ENCODE measurements around the gene MYDGF.

The MYDGF gene

DNA sequence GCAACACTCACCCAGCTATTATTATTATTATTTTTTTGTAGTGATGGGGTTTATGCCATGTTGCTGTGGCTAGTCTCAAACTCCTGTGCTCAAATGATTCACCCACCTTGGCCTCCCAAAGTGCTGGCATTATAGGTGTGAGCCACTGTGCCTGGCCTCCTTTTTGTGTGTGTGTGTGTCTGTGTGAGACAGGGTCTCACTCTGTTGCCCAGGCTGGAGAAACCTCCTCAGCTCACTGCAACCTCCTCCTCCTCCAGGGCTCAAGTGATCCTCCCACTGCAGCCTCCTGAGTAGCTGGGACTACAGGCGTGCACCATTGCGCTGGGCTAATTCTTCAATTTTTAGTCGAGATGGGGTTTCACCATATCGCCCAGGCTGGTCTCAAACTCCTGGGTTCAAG lies 3.6 kb upstream of the MYDGF start:
- DNase-seq, result no peak

DNA sequence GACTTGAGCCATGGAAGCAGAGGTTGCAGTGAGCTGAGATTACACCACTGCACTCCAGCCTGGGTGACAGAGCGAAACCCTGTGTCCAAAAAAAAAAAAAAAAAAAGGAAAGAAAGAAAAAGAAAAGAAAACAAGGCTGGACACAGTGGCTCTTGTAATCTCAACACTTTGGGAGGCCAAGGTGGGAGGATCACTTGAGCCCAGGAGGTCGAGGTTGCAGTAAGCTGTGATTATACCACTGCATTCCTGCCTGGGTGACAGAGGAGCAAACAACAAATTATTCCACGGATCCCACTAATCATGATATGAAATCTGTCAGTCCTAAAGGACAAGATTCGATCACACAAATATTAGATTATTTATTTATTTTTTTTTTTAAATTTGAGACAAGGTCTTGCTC lies 3.1 kb upstream of the MYDGF start:
- no peak for DNase-seq

DNA sequence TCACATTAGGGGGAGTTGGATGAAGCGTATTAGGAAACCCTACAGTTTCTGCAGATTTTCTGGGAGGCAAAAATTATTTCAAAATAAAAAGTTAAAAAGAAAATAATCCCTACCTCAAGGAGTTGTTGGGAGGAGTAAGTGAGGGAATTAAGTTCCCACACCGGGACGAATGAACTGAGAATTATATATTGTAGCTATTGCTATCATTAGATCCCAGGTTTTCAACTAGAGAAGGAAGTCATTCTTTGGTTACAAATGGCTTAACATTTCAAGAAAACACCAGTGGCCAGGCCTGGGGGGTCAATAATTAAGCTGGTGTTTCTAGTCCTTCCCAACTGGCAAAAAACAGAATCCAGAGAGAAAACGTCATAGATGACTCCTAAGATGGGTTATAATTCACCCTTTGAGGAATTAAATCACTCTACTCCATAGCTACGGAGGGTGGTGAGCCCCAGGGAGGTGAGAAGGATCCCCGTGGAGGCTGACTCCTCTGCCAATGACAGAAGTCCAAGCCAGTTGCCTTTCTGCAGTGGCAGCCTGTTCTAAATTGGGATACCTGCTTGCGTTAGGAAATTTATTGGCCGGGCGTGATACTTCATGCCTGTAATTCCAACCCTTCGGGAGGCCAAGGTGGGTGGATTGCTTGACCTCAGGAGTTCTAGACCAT lies 1.2 kb upstream of the MYDGF start:
- no peak for DNase-seq

DNA sequence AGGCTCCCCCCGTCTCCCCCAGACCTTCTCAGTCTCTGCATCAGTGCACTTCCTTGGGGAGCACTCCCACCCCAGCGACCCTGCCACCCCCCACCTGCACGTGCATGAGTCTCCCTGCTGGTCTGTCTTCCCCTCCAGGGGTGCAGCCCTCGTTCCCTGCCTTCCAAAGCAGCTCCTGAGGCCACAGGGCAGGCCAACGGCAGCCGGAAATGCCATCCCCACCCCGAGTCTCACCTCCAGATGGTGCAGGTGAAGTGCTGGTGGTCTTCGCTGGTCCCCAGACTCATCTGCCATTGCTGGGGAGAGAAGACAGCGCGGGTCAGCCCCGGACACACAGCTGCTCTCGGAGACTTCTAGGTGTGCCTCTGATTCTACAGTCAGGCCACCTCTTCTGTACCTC lies 5.5 kb downstream of the MYDGF start:
- DNase-seq, result no peak

DNA sequence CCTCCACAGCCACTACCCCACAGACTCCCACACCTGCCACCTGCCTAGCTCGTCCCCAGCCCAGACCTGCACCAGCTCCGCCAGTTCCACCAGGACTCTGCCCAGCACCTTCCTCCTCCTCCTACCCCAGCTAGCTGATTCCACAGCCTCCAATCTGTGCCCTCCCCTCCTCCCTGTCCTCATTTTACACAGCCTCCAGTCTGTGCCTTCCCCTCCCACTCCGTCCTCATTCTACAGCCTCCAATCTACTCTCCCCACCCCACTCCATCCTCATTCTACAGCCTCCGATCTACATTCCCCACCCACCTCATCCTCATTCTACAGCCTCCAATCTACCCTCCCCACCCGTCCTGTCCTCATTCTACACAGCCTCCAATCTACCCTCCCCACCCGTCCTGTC lies 7.3 kb downstream of the MYDGF start:
- no peak for DNase-seq

DNA sequence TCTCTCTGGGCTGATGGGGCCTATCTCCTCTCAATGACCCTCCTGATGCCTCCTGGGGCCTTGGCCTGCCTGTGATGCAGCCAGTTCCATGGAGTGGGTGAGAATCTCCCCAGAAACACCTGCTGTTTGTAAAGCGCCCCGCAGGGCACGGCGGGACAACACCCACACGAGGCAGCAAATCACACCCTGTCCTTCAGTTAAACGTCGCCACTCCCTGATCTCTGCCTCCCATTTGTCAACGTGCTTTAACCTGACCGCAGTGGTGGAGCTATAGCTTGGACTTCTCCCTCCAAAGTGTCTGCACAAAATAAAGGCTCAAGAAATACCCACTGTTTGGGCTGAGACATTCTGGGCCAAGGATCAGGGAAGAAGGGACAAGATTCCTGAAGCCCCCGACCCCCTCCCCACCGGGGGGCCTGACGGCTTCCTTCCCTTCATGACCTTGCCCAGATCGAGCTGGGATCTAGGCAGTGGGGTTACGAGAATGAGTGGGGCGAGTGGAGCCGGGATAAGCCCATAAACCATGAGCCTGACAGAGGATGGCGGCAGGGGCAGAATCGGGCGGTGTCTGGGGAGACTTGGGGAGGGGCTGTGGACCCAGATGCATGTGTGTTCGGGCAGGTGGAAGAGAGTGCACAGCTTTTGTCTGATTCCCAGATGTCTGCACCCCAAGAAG lies 8.0 kb downstream of the MYDGF start:
- no peak for DNase-seq

DNA sequence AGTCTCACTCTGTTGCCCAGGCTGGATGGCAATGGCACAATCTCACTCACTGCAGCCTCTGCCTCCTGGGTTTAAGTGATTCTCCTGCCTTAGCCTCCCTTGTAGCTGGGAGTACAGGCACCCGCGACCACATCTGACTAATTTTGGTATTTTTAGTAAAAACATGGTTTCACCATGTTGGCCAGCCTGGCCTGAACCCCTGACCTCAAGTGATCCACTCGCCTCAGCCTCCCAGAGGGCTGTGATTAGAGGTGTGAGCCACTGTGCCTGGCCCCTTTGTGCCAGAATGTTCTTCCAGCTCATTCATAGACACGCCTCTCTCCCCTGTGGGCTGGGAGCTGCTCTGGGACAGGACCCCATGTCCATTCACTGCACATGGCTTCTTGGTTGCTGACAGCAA lies 9.1 kb downstream of the MYDGF start:
- no peak for DNase-seq

DNA sequence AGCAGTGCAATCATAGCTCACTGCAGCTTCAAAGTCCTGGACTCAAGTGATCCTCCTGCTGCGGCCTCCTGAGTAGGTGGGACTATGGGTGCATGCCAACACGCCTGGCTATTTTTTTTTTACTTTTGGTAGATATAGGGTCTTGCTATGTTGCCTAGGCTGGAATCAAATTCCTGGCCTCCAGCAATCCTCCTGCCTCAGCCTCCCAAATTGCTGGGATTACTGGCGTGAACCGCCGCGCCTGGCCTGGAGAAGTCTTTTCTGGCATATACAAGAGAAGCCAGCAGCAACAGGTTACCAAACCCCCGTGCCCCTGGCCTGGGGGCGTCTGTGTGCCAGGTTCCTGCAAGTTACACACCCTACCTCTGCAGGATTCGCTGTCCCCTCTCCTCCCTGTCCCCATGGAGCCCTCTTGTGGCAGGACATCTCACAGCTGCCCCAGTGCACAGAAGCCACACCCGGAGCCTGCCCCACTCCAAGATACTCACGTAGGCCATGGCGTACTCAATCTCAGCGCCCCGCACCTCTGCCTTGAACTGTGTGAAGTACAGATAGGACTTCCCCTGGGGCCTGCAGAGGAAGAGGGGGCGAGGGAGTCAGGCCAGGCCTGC lies 9.9 kb downstream of the MYDGF start:
- DNase-seq, result no peak

DNA sequence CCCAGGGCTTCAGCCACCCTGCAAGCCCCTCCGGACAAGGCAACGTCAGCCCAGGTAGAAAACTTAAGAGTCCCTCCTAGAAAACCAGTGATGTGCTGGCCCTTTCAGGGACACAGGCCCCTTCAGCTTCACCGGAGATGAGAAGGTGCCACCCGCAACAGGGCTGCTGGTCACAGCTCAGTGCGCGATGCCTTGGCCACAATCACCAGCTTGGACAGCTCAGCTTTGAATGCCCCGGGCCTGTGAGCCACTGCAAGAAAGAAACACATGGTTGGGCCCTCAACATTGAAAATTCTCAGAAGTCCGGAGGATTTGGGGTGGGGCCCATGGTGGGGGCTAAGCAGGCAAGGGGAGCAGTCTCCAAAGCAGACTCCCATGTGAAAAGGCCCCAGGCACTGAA lies 12.3 kb downstream of the MYDGF start:
- no peak for DNase-seq

DNA sequence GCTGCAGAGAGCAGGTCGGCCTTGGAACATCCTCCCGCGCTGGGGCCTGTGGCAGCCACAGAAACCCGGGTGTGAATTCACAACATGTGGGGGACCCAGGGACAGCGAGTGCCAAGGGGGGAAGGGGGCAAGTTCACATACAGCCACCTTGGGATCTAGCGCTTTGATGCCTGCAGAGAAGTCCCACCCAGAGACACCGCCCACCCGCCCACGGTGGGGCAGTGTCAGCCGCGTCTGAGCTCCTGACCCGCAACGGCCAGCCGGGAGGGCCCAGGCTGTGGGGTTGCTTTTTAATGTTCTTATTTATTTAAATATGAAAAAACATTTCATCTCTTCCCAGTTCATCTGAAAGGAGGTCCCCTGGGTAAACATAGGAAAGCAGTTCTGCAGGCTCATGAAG lies 12.9 kb downstream of the MYDGF start:
- DNase-seq, result no peak

DNA sequence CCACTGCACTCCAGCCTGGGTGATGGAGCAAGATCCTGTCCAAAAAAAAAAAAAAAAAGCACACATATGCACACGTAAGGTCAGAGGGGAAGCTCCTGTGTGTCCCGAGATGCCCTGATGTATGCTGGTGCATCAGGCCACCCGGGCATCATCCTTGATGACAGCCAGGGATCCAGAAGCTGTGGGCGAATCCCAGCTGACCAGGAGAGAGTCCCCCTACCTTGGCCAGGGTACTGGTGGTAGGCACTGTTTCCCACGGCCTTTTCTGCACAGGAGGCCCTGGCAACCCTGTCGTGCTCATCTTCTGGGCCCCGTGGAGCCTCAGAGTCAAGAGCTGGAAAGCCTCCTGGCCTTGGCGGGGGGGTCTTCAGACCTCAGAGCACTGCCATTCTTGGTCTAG lies 14.0 kb downstream of the MYDGF start:
- DNase-seq, result no peak

DNA sequence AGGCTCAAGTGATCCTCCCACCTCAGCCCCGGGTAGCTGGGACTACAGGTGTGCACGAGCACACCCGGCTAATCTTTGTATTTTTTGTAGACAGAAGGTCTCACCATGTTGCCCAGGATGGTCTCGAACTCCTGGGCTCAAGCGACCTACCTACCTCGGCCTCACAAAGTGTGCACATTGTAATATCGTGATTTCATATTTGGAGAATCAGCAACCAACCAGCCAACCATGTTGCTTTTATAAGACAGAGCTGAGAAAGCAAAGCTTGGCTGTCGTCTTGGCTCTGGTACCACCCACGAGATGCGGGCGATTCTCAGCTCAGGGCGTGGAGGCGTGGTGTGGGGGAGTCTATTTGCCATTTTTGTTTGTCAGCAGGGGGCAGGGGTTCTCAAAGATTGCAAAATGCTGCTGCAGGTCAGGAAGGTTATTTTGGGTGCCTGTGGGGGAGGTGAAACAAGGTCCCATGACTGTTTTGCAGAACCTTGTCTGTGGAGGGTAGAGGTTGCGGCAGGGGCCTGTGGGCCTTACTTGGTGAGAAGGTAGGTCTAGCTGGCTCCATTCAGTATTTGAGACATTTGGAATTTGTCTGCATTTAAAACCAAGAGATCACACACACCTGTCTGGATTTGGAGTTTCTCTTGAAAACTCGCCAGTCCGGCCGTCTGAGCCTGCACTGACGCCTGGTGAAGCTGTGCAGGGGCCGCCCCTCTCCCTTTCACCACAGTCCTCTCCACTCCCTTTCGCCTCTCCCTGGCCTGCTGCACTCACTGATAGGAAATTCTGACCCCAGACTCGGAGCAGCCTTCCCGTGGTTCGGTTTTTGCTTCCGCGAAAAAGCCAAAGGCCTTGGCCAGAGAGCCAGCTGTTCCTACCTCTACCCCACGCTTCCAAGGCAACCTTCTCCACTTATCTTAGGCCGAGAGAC lies 15.4 kb downstream of the MYDGF start:
- DNase-seq, result no peak

DNA sequence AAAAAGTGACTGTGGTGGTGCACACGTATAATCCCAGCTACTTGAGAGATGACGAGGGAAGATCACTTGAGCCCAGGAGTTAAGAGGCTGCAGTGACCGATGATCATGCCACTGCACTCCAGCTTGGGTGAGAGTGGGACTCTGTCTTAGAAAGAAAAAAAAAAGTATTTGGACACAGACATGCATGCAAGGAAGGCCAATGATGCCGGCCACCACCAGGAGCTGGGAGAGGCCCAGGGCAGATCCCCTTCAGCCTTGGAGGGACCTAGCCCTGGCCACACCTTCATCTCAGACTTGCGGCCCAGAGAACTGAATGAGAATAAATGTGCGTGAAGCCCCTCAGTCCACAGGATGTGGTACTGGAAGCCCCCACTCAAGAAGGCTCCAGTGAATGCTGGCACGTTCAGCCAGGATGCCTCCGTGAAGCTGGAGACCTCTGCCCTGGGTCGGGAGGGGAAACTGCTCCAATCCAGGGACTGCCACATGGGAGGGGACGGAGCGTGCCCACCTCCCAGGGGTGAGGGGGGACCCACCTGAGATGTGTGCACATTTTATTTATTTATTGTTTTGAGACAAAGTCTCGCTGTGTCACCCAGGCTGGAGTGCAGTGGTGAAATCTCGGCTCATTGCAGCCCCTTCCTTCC lies 16.2 kb downstream of the MYDGF start:
- no peak for DNase-seq

DNA sequence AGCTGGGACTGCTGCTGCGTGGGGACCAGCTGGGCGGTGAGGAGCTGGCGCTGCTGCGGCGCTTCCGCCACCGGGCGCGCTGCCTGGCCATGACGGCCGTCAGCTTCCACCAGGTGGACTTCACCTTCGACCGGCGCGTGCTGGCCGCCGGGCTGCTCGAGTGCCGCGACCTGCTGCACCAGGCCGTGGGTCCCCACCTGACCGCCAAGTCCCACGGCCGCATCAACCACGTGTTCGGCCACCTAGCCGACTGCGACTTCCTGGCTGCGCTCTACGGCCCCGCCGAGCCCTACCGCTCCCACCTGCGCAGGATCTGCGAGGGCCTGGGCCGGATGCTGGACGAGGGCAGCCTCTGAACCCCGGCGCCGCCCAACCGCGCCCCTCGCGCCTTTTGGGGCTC lies 18.1 kb downstream of the MYDGF start:
- DNase-seq, result no peak

DNA sequence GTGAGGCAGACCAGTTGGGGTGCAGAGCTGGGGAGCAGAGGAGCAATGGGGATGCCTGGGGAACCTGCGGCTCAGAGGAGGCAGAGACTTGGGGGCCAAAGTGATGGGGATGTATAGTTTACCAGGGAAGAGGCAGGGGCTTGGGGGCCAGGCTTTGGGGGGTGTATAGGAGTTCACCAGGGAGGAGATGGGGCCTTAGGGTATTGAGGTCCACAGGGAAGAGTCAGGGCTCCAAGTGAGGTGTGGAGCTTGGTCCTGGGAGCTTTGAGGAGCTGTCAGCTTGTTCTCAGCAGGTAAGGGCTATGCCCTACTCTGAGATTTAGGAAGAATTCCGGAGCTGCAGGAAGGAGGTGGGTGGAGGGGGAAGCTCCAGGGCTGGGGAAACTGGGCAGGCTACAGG lies 20.0 kb downstream of the MYDGF start:
- DNase-seq, result no peak

DNA sequence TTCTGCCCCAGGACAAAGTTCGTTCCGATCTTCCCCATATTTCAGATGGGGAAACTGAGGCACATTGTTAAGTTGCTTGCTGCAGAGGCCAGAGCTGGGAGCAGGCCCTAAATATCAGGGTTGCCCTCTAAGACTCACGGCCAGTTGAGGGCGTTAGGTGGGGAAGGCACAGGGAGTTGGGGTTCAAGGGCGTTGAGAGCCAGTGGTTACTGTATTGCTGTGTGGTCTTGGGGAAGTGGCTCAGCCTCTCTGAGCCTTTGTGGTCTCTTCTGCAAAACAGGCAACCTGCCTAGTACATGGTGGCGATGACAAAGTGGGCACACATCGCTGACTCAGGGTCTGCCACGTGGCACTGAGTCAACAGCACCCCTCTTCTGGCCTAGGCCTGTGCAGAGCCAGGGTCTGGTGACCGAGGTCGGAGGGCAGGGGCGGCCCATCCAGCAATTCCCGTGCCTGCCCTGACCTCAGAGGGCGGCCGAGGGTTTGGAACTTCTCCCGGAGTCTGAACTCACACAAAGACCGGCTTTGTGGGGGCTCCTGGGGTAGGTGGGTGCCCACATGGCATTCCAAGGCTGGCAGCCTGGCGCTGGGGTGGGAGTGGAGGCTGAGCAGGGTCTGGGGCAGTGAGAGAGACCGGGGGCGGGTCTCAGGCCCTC lies 20.6 kb downstream of the MYDGF start:
- DNase-seq, result no peak

DNA sequence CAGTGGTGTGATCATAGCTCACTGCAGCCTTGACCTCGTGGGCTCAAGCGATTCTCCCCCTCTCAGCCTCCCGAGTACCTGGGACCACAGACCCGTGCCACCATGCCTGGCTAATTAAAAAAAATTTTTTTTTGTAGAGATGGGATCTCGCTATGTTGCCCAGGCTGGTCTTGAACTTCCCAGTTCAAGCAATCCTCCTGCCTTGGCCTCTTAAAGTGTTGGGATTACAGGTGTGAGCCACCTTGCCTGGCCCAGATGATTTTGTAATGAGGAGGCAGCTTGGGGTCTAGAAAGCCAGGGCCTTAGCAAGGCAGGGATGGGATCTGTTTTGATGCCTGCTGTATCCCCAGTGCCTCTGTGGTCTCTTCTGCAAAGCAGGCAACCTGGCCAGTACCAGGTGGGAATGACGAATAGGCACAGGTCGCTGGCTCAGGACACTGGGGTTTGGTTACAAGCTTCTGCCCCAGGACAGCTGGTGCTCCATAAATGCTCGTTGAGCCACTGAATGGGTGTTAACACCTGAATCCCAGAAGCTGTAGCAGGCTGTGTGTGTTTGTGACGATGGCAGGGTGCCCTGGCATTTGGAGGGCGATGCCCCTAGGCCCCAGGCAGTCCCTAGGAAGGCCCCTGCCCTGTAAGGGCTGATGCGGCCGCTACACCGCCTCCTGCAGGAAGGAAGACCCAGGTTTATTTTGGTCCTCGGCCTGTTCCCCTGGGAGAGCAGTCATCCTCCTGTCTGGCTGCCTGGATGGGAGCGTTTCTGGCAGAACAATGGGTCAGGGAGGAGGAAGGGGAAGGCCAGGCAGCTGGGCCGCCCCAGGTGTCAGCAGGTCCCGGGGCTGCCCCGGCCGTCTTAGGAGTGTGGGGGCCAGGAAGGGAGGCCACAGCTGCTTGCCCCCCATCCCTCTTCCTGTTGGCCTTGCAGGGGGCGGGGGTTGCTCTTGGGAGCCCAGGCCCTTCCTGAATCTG lies 22.2 kb downstream of the MYDGF start:
- no peak for DNase-seq

DNA sequence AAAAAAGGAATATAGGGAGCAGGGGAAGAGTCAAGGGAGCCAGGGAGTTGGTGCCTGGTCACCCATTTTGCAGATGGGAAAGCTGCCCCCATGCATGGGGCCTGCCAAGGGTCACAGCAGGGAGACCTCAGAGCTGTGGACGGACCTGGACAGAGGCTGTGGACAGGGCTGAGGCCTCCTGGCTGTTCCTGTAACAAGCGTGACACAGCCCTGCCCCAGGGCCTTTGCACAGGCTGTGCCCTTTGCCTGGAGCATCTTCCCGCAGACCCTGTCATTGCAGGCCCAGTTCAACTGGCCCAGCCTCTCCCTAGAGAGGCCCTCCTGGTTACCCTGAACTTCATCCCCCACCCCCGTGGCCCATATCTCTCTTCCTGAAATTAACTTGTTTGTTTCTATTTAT lies 24.4 kb downstream of the MYDGF start:
- DNase-seq, result no peak

DNA sequence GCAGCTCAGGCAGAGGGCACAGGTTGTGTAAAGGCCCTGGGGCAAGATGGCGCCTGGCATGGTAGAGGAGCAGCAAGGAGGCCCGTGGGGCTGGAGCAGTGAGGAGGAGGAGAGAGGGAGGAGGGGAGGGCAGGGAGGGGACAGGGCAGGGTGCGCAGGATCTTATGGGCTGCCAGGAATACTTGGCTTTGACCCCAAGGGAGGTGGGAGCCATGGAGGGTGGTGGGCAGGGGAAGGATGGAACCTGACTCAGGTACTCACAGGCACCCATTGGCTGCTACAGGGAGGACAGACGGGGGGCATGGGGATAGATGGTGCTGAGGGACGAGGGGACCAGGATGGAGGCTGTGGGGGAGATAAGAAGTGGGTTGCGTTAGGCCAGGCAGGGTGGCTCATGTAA lies 27.5 kb downstream of the MYDGF start:
- DNase-seq, result no peak

DNA sequence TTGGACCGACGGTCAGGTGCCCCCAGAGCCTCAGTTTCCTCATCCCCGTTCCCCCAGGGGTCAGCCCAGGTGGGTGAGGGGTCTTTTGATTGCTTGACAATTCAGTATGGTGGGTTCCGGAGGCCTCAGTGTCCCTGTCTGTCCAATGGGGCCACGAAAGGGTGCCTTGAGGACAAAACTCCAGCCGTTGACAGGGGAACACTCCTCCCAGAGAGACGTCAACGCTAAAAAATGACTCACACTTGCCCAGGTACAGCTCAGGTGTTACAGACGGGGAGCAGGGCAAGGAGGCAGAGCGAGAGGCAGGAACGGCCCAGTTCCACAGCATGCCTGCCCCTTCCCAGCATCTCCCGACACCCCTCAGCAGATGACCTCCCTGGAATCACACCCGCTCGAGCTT lies 29.0 kb downstream of the MYDGF start:
- no peak for DNase-seq
